ENCODE measurements around the gene GZF1.

- TF ChIP-seq SP1 (IDR thresholded peaks at IDR 0.05) (no peak), CTCF (IDR thresholded peaks at IDR 0.05; ENCODE audit: low read depth, low read length, missing input control) (no peak), MAX (IDR thresholded peaks at IDR 0.05) (no peak), REST (IDR thresholded peaks at IDR 0.05) (no peak), GABPA (IDR thresholded peaks at IDR 0.05 in 1 of 2, conservative IDR thresholded peaks at IDR 0.05 in 1 of 2) (no peak), RAD21 (IDR thresholded peaks at IDR 0.05) (no peak), JUND (IDR thresholded peaks at IDR 0.05) (no peak), FOXA2 (IDR thresholded peaks at IDR 0.05) (no peak)
Observed at GRCh38 chr20:23381876-23382275, 19.9 kb downstream of the GZF1 start.

Measured in liver (tissue), 3 donors.